Epidermal melanocyte (primary cell): ENCODE measurements around the gene IL17RD.

ENCODE experiments used
- DNase-seq: peaks from one replicate; pipeline ENCODE4 v3.0.0; 2011; ENCODE audit warnings: low spot score; ENCODE audit not compliant: insufficient read length

The IL17RD gene

GRCh38 chr3:57068437-57069089 is 96.6 kb downstream of the IL17RD start:
- no peak for DNase-seq

GRCh38 chr3:57066471-57066870 is 98.7 kb downstream of the IL17RD start:
- DNase-seq: no peak

GRCh38 chr3:57065588-57065987 is 99.6 kb downstream of the IL17RD start:
- DNase-seq: no peak

- DNase-seq: no peak
Measured at GRCh38 chr3:57064572-57064971, 100.6 kb downstream of the IL17RD start.

GRCh38 chr3:57064001-57064400 is 101.2 kb downstream of the IL17RD start:
- DNase-seq: no peak

- no peak for DNase-seq
Measured at GRCh38 chr3:57063032-57063431, 102.1 kb downstream of the IL17RD start.

GRCh38 chr3:57062101-57062631 is 103.0 kb downstream of the IL17RD start:
- no peak for DNase-seq

GRCh38 chr3:57061556-57061955 is 103.6 kb downstream of the IL17RD start:
- DNase-seq: no peak

GRCh38 chr3:57060089-57060821 is 104.9 kb downstream of the IL17RD start, which contains the start of gene SPATA12:
SPATA12 (plus strand) TSS chr3:57060664; CDS start chr3:57073695, 13,031 bp downstream.
- peak; percentile 65 for DNase-seq

- DNase-seq: no peak
Measured at GRCh38 chr3:57059411-57059810, 105.7 kb downstream of the IL17RD start.

- DNase-seq: no peak
Measured at GRCh38 chr3:57057351-57057750, 107.8 kb downstream of the IL17RD start.

- no peak for DNase-seq
Measured at GRCh38 chr3:57053122-57053521, 112.0 kb downstream of the IL17RD start.

- no peak for DNase-seq
Measured at GRCh38 chr3:57052662-57053061, 112.5 kb downstream of the IL17RD start.

- no peak for DNase-seq
Measured at GRCh38 chr3:57048728-57049127, 116.4 kb downstream of the IL17RD start.

GRCh38 chr3:57048052-57048671 is 117.0 kb downstream of the IL17RD start:
- DNase-seq: peak; percentile 41

GRCh38 chr3:57046101-57046765 is 118.9 kb downstream of the IL17RD start:
- DNase-seq: no peak

GRCh38 chr3:57043518-57043917 is 121.6 kb downstream of the IL17RD start:
- no peak for DNase-seq

GRCh38 chr3:57041674-57042073 is 123.5 kb downstream of the IL17RD start:
- DNase-seq: no peak
